HFF-Myc (cell line): ENCODE results near the gene PARP16.

Source experiments
- DNase-seq: peaks from one replicate; pipeline ENCODE4 v3.0.0-alpha.2; 2011; ENCODE audit warnings: low read depth; ENCODE audit errors: extremely low read depth
- H3K4me3 ChIP-seq: replicated peaks from 2 replicates; pipeline ENCODE4 v1.5.1; 2011; ENCODE audit warnings: low read depth, mild to moderate bottlenecking, control low read depth, low read length
- TF ChIP-seq, protein P1 (sequence below): IDR thresholded peaks from 2 replicates; pipeline ENCODE4 v1.5.1; 2012; ENCODE audit warnings: mild to moderate bottlenecking, low read depth, low read length, control low read depth; ENCODE audit errors: missing control alignments

The PARP16 gene

GRCh38 chr15:65311760-65312159, 25.1 kb upstream of the PARP16 start:
- TF ChIP-seq, protein P1, sequence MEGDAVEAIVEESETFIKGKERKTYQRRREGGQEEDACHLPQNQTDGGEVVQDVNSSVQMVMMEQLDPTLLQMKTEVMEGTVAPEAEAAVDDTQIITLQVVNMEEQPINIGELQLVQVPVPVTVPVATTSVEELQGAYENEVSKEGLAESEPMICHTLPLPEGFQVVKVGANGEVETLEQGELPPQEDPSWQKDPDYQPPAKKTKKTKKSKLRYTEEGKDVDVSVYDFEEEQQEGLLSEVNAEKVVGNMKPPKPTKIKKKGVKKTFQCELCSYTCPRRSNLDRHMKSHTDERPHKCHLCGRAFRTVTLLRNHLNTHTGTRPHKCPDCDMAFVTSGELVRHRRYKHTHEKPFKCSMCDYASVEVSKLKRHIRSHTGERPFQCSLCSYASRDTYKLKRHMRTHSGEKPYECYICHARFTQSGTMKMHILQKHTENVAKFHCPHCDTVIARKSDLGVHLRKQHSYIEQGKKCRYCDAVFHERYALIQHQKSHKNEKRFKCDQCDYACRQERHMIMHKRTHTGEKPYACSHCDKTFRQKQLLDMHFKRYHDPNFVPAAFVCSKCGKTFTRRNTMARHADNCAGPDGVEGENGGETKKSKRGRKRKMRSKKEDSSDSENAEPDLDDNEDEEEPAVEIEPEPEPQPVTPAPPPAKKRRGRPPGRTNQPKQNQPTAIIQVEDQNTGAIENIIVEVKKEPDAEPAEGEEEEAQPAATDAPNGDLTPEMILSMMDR: no peak
- no peak overlapping the region for H3K4me3 ChIP-seq
- no peak for DNase-seq

GRCh38 chr15:65310431-65311137, 23.9 kb upstream of the PARP16 start:
- DNase-seq: no peak
- TF ChIP-seq, protein P1: no peak
- no peak overlapping the region for H3K4me3 ChIP-seq

- TF ChIP-seq, protein P1: no peak
- no peak overlapping the region for H3K4me3 ChIP-seq
- no peak for DNase-seq
Observed at GRCh38 chr15:65309882-65310418, 23.3 kb upstream of the PARP16 start.

DNA sequence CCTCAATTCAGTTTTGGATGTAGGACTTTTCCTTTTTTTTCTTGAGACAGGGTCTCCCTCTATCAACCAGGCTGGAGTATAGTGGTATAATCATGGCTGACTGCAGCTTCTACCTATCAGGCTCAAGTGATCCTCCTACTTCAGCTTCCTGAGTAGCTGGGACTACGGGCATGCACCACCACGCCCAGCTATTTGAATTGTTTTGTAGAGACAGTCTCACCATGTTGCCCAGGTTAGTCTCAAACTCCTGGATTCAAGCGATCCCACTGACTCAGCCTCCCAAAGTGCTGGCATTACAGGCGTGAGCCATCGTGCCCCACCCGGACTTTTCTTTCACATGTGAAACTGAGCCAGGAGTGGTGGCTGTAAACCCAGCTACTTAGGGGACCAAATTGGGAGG, 21.3 kb upstream of the PARP16 start:
- TF ChIP-seq, protein P1: no peak
- no peak overlapping the region for H3K4me3 ChIP-seq
- DNase-seq: no peak

GRCh38 chr15:65306551-65306950, 19.9 kb upstream of the PARP16 start:
- no peak for DNase-seq
- H3K4me3 ChIP-seq: no peak overlapping the region
- TF ChIP-seq, protein P1: no peak

GRCh38 chr15:65305776-65306175, 19.1 kb upstream of the PARP16 start:
- no peak for DNase-seq
- TF ChIP-seq, protein P1: no peak
- no peak overlapping the region for H3K4me3 ChIP-seq

DNA sequence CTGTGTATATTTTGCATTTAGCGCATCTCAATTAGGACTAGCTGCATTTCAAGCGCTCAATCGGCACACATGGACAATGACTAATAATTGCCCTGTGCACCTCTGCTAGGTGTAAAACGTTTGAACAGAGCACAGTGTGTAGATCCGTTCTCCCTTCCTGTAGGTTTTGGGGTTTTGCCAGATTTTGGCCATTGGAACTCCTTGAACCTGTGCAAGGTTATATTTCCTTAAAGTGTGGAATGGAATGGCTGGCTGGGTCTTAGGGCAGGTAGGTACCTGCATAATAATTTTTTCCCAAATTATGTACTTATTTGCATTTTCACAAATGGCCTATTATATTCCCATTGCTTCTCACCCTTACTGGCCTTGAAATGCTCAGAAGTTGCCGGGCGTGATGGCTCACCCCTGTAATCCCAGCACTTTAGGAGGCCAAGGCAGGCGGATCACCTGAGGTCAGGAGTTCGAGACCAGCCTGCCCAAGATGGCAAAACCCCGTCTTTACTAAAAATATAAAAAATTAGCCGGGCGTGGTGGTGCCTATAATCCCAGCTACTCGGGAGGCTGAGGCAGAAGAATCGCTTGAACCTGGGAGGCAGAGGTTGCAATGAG, 18.6 kb upstream of the PARP16 start:
- TF ChIP-seq, protein P1: no peak
- H3K4me3 ChIP-seq: no peak overlapping the region
- no peak for DNase-seq
